Mesenchymal stem cell (in vitro differentiated cells and primary cell): ENCODE results near the gene HIF1A.

Source experiments
- DNase-seq: peaks from one replicate; pipeline ENCODE4 v3.0.0-alpha.2; 2013
- H2AFZ ChIP-seq: one replicate; pipeline ENCODE4 v1.6.1; 2013; ENCODE audit warnings: low read depth, mild to moderate bottlenecking, control low read depth, inconsistent platforms, low read length, moderate library complexity
- H2AK5ac ChIP-seq: 2 replicates; pipeline ENCODE4 v1.6.1; 2013; ENCODE audit warnings: low read length, moderate library complexity, mild to moderate bottlenecking, inconsistent platforms; ENCODE audit not compliant: severe bottlenecking
- H2BK120ac ChIP-seq: one replicate; pipeline ENCODE4 v1.6.1; 2013; ENCODE audit warnings: low read depth, mild to moderate bottlenecking, inconsistent platforms, low read length, moderate library complexity
- H2BK12ac ChIP-seq, 2 experiments: one replicate each; pipeline ENCODE4 v1.6.1; 2013; ENCODE audit warnings: inconsistent platforms in 2 of 2, low read length in 2 of 2, mild to moderate bottlenecking in 2 of 2, moderate library complexity in 2 of 2, control low read depth in 1 of 2
- H2BK15ac ChIP-seq: one replicate; pipeline ENCODE4 v1.6.1; 2013; ENCODE audit warnings: mild to moderate bottlenecking, low read depth, inconsistent platforms; ENCODE audit not compliant: poor library complexity, severe bottlenecking
- H2BK5ac ChIP-seq: 2 replicates; pipeline ENCODE4 v1.6.1; 2013; ENCODE audit warnings: low read depth, mild to moderate bottlenecking, low read length, control low read depth, inconsistent platforms; ENCODE audit not compliant: poor library complexity, severe bottlenecking
- H3K14ac ChIP-seq, 2 experiments: one replicate each; pipeline ENCODE4 v1.6.1; 2013; ENCODE audit warnings: inconsistent platforms in 2 of 2, low read length in 2 of 2, control low read depth in 1 of 2, mild to moderate bottlenecking in 1 of 2, moderate library complexity in 1 of 2
- H3K18ac ChIP-seq, 2 experiments: one replicate each; pipeline ENCODE4 v1.6.1; 2013; ENCODE audit warnings: inconsistent platforms in 2 of 2, low read length in 2 of 2, control low read depth in 1 of 2, low read depth in 1 of 2, mild to moderate bottlenecking in 1 of 2
- H3K23ac ChIP-seq, 2 experiments: one replicate each; pipeline ENCODE4 v1.6.1; 2013; ENCODE audit warnings: inconsistent platforms in 2 of 2, low read length in 2 of 2, mild to moderate bottlenecking in 2 of 2, moderate library complexity in 2 of 2, control low read depth in 1 of 2
- H3K27ac ChIP-seq: 2 replicates; pipeline ENCODE4 v1.5.1; 2013; ENCODE audit warnings: mild to moderate bottlenecking, moderate library complexity, low read length, control low read depth, inconsistent platforms; ENCODE audit not compliant: poor library complexity, severe bottlenecking
- H3K27me3 ChIP-seq, 2 experiments: 2 replicates each; pipeline versions ENCODE4 v1.6.1 to v1.7.0; 2013; ENCODE audit warnings: low read length in 2 of 2, mild to moderate bottlenecking in 2 of 2, moderate library complexity in 2 of 2, control low read depth in 1 of 2, inconsistent platforms in 1 of 2; ENCODE audit not compliant: control insufficient read depth in 1 of 2, insufficient read depth in 1 of 2
- H3K36me3 ChIP-seq, 2 experiments: 2 replicates each; pipeline versions ENCODE4 v1.6.1 to v1.7.0; 2013; ENCODE audit warnings: low read length in 2 of 2, control low read depth in 1 of 2, inconsistent platforms in 1 of 2, low read depth in 1 of 2, mild to moderate bottlenecking in 1 of 2; ENCODE audit not compliant: insufficient read depth in 2 of 2, control insufficient read depth in 1 of 2
- H3K4ac ChIP-seq, 2 experiments: one replicate each; pipeline ENCODE4 v1.6.1; 2013; ENCODE audit warnings: inconsistent platforms in 2 of 2, low read length in 2 of 2, mild to moderate bottlenecking in 2 of 2, moderate library complexity in 2 of 2, control low read depth in 1 of 2, low read depth in 1 of 2
- H3K4me1 ChIP-seq: 2 replicates; pipeline ENCODE4 v1.6.1; 2013; ENCODE audit warnings: low read depth, low read length, control low read depth; ENCODE audit not compliant: control insufficient read depth, insufficient read depth
- H3K4me2 ChIP-seq: 2 replicates; pipeline ENCODE4 v1.6.1; 2013; ENCODE audit warnings: low read length, mild to moderate bottlenecking, inconsistent platforms; ENCODE audit not compliant: poor library complexity, severe bottlenecking
- H3K4me3 ChIP-seq, 2 experiments: 2 replicates each; pipeline versions ENCODE4 v1.5.1 to v1.7.0; 2013; ENCODE audit warnings: low read length in 2 of 2, mild to moderate bottlenecking in 2 of 2, control low read depth in 1 of 2, low read depth in 1 of 2; ENCODE audit not compliant: insufficient read depth in 1 of 2
- H3K79me1 ChIP-seq: replicated peaks from 2 replicates; pipeline ENCODE4 v1.6.1; 2013; ENCODE audit warnings: mild to moderate bottlenecking, control low read depth, low read length, inconsistent platforms; ENCODE audit not compliant: poor library complexity, severe bottlenecking
- H3K9ac ChIP-seq: 2 replicates; pipeline ENCODE4 v1.7.0; 2013; ENCODE audit warnings: mild to moderate bottlenecking, low read length, moderate library complexity
- H3K9me3 ChIP-seq: 2 replicates; pipeline ENCODE4 v1.7.0; 2013; ENCODE audit warnings: mild to moderate bottlenecking, low read length; ENCODE audit not compliant: control insufficient read depth
- H4K8ac ChIP-seq: one replicate; pipeline ENCODE4 v1.6.1; 2013; ENCODE audit warnings: inconsistent platforms, mild to moderate bottlenecking, low read length, moderate library complexity
- H4K91ac ChIP-seq: one replicate; pipeline ENCODE4 v1.6.1; 2013; ENCODE audit warnings: mild to moderate bottlenecking, low read length, inconsistent platforms
- WGBS: methylation state at CpG from one replicate; pipeline ENCODE4 v1.1.7; 2013; ENCODE audit warnings: mixed read lengths; 5-methylcytosine and 5-hydroxymethylcytosine counted together

The HIF1A gene

DNA sequence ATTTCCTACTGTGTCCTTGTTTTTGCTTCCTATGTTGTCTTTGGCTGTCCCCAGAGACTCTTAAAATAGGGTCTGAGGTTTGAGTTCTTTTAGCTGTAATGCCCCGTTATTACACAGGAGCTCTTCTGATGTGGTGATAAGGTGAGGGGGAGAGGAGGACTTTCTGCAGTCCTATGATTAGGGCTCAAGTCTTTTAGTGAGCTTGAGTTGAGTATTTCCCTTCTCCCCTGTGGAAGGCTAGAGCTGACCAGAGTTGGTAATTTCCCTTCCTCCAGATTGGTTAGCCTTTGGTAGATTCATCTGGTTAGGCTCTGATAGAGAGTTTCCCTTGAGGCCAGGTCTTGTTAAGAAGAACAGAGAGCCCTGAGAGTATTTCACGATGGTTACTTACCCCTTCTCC is 4.3 kb upstream of the HIF1A start:
- H4K8ac ChIP-seq = no peak overlapping the region
- H2BK12ac ChIP-seq = no peak overlapping the region
- peak overlapping the region; percentile 72 for H3K9ac ChIP-seq
- peaks cover 8% of the 10 kb centered on the region for H3K79me1 ChIP-seq
- no peak for DNase-seq
- peak overlapping the region; percentile 65 for H2AK5ac ChIP-seq
- no peak overlapping the region for H3K4ac ChIP-seq
- no peak overlapping the region for H3K23ac ChIP-seq
- peaks cover 6% of the 10 kb centered on the region for H3K4me1 ChIP-seq
- no peak overlapping the region for H3K27ac ChIP-seq
- H2BK120ac ChIP-seq = no peak overlapping the region
- H3K18ac ChIP-seq = peak overlapping the region in 1 of 2 experiments; percentile 40
- no peaks in the 10 kb centered on the region for H3K27me3 ChIP-seq
- H3K14ac ChIP-seq = no peak overlapping the region
- no peaks in the 10 kb centered on the region for H3K9me3 ChIP-seq
- 38% methylated on average over 2 of the region's 2 CpGs for WGBS
- no peak overlapping the region for H4K91ac ChIP-seq
- no peak overlapping the region for H2AFZ ChIP-seq
- no peak overlapping the region for H2BK15ac ChIP-seq
- no peaks in the 10 kb centered on the region for H3K36me3 ChIP-seq
- no peak overlapping the region for H3K4me2 ChIP-seq
- peak overlapping the region; percentile 0 for H2BK5ac ChIP-seq
- H3K4me3 ChIP-seq = no peak overlapping the region

DNA sequence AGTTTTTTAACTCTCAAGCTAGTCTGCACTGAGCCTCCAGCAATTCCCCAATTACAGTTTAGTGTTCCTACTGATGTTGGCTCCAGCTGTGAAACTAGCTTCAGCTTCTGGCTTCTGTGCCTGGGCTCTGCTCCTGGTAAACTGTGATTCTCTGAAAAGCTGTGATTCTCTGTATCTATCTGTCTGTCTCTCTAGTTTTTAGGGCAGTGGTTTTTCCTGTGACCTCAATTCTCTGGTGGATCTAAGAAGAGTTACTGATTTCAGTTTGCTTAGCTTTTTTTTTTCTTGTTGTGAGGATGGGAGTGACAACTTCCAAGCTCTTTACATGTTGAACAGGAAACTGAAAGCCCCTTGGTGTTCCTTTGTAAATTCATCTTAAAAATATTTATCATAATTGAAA is 3.8 kb upstream of the HIF1A start:
- peak overlapping the region; percentile 72 for H2AK5ac ChIP-seq
- H2BK120ac ChIP-seq = no peak overlapping the region
- no peak overlapping the region for H2BK5ac ChIP-seq
- H3K23ac ChIP-seq = no peak overlapping the region
- no peak overlapping the region for H3K4ac ChIP-seq
- no peaks in the 10 kb centered on the region for H3K27me3 ChIP-seq
- no peak for DNase-seq
- peak overlapping the region in 1 of 2 experiments; percentile 23 for H3K18ac ChIP-seq
- no peaks in the 10 kb centered on the region for H3K9me3 ChIP-seq
- no peak overlapping the region for H2BK12ac ChIP-seq
- no peak overlapping the region for H3K14ac ChIP-seq
- no peak overlapping the region for H4K91ac ChIP-seq
- no peak overlapping the region for H3K27ac ChIP-seq
- no peaks in the 10 kb centered on the region for H3K36me3 ChIP-seq
- peaks cover 8% of the 10 kb centered on the region for H3K79me1 ChIP-seq
- no peak overlapping the region for H3K4me3 ChIP-seq
- no peak overlapping the region for H3K4me2 ChIP-seq
- no peak overlapping the region for H2AFZ ChIP-seq
- H2BK15ac ChIP-seq = peak overlapping the region; percentile 48
- H3K9ac ChIP-seq = peak overlapping the region; percentile 72
- peaks cover 6% of the 10 kb centered on the region for H3K4me1 ChIP-seq
- peak overlapping the region; percentile 24 for H4K8ac ChIP-seq

DNA sequence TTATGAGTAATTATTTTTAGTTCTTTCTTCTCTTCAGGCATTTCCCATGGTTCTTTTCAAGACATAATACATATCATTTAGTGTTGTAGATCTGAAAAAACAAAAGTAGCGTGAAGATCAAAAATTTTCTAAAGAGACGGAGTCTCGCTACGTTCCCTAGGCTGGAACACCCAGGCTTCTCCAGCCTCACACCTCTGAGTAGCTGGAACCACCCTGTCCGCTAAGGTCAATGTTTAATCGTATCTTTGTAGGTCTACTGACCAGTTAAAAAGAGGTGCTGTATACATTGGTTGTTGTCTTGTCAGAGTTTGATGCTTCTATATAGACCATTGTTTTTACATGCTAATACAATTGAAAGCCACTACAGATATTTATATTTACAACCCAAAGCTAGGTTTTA is 1.3 kb upstream of the HIF1A start:
- 97% methylated on average over 6 of the region's 6 CpGs for WGBS
- H3K79me1 ChIP-seq = peaks cover 8% of the 10 kb centered on the region
- H3K18ac ChIP-seq = no peak overlapping the region
- no peak overlapping the region for H2BK5ac ChIP-seq
- H3K27ac ChIP-seq = no peak overlapping the region
- no peak overlapping the region for H2AK5ac ChIP-seq
- peak overlapping the region; percentile 97 for H3K9ac ChIP-seq
- no peak overlapping the region for H3K4me2 ChIP-seq
- H4K91ac ChIP-seq = no peak overlapping the region
- no peaks in the 10 kb centered on the region for H3K27me3 ChIP-seq
- H3K14ac ChIP-seq = no peak overlapping the region
- H2BK15ac ChIP-seq = no peak overlapping the region
- peaks cover 6% of the 10 kb centered on the region for H3K4me1 ChIP-seq
- H2BK120ac ChIP-seq = no peak overlapping the region
- H3K9me3 ChIP-seq = no peaks in the 10 kb centered on the region
- DNase-seq = no peak
- H3K23ac ChIP-seq = no peak overlapping the region
- peak overlapping the region in 1 of 2 experiments; percentile 82 for H3K4me3 ChIP-seq
- no peak overlapping the region for H2BK12ac ChIP-seq
- H3K36me3 ChIP-seq = peaks cover 0 to 6% of the 10 kb centered on the region in 2 experiments
- H3K4ac ChIP-seq = no peak overlapping the region
- no peak overlapping the region for H2AFZ ChIP-seq
- no peak overlapping the region for H4K8ac ChIP-seq

DNA sequence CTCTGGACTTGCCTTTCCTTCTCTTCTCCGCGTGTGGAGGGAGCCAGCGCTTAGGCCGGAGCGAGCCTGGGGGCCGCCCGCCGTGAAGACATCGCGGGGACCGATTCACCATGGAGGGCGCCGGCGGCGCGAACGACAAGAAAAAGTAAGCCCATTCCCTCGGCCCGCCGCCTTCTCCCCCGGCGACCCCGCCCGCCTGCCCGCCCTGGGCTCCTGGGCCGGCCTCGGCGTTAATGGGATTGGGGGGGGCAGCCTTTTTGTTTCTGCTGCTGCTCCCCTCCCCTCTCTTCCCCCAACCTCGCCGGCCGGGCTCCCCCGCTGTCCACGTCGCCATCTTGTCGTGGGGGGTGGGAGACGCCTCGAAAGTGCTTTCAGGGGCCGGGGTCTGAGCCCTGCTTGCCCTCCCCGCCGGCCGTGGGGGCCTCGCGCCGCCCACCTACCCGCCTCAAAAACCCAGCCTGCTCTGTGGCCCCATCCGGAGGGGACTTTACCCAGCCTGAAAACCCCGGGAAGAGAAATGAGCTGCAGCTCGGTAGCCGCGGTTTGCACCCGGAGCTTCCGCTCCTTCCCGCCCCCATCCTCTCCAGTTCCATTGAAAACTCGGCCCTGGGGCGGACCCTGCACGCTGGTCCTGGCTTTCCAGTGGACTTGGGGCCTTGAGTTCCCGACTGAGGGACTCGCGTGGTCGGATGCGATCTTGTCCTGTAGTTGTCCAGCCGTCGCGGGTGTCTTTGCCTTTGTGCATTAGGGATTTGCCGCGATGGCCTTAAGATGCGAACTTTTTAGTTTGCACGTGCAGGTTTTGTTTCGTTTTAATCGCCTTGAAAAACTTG is 598 bp downstream of the HIF1A start:
- Histone ChIP-seq H2BK5ac (peak overlapping the region; percentile 97), H3K4me2 (no peak overlapping the region), H3K27ac (peak overlapping the region; percentile 95), H3K9me3 (no peaks in the 10 kb centered on the region), H3K4me1 (peaks cover 4% of the 10 kb centered on the region), H3K36me3 (peaks cover 0 to 14% of the 10 kb centered on the region in 2 experiments), H3K14ac (peak overlapping the region; percentile 22 to 93), H3K27me3 (no peaks in the 10 kb centered on the region), H3K4ac (peak overlapping the region; percentile 97 to 99), H3K4me3 (peak overlapping the region; percentile 74 to 96), H4K91ac (peak overlapping the region; percentile 77), H3K18ac (peak overlapping the region; percentile 90 to 99), H2AFZ (no peak overlapping the region), H3K23ac (peak overlapping the region; percentile 67 to 98), H4K8ac (peak overlapping the region; percentile 91), H3K9ac (peak overlapping the region; percentile 99), H2BK15ac (peak overlapping the region; percentile 97), H3K79me1 (peaks cover 5% of the 10 kb centered on the region), H2AK5ac (peak overlapping the region; percentile 87), H2BK120ac (peak overlapping the region; percentile 95), H2BK12ac (peak overlapping the region in 1 of 2 experiments; percentile 67)
- WGBS = under 1% methylated on average over 62 of the region's 70 CpGs
- DNase-seq = peak; percentile 66
